HepG2 (cell line): Measurements from ENCODE around the gene LHPP. TPM values are rescaled to one million over a fixed set of nuclear protein-coding genes. Genes with fewer than 3 reads are reported as not detected.

Experiments
- ATAC-seq: fragments of 200-7000 bp; cut with Tn5 transposase; 3 replicates; pipeline ENCODE4 v1.9.1; 2020; ENCODE audit warnings: mild to moderate bottlenecking, moderate library complexity
- BruUV-seq: library from RNA; stranded (reverse); fragments of 400-500 nt; replicated peaks from 2 replicates; lab custom pipeline; 2021; lab: Mats Ljungman, UMichigan
- CTCF ChIA-PET: fragments of 300-600 bp; formaldehyde crosslinking; extraction: SDS; loops from one replicate; lab custom pipeline; 2021; ENCODE audit warnings: low total read pairs, inconsistent platforms, low intra/inter-chr PET ratio; lab: Yijun Ruan, JAX
- POLR2A ChIA-PET: fragments of 350-600 bp; sonication (Branson Sonifier 250); formaldehyde crosslinking; loops from one replicate; lab custom pipeline; 2020; ENCODE audit warnings: antibody characterized with exemption, inconsistent platforms; lab: Yijun Ruan, JAX
- DNase-seq: peaks from one replicate; pipeline ENCODE4 v3.0.0-alpha.2; 2015; ENCODE audit warnings: low spot score
- FAIRE-seq: peaks from 3 replicates; lab custom pipeline; 2011; peaks lifted over from hg19 to GRCh38; lab: Jason Lieb, UNC
- H2AFZ ChIP-seq: one replicate; pipeline ENCODE4 v1.6.1; 2011; ENCODE audit warnings: low read length, inconsistent platforms
- H3K27ac ChIP-seq: fragments of 300-600 bp; 3 replicates; pipeline ENCODE4 v1.8.0; 2011; ENCODE audit warnings: mixed run types, mild to moderate bottlenecking, mixed read lengths, low read length, inconsistent platforms; ENCODE audit not compliant: insufficient read depth; ENCODE audit errors: extremely low read length
- H3K27me3 ChIP-seq, 2 experiments: fragments of 200-600 bp in 1 of 2; 2 replicates in 1 of 2; 3 replicates in 1 of 2; pipeline versions ENCODE4 v1.6.0 to v1.8.0; 2011; ENCODE audit warnings: low read length in 2 of 2, mild to moderate bottlenecking in 2 of 2, moderate library complexity in 2 of 2, inconsistent platforms in 1 of 2; ENCODE audit not compliant: insufficient read depth in 2 of 2, control insufficient read depth in 1 of 2
- H3K36me3 ChIP-seq, 2 experiments: fragments of 200-600 bp in 1 of 2; replicated peaks in 1 of 2; 2 replicates in 1 of 2; 3 replicates in 1 of 2; pipeline versions ENCODE4 v1.5.1 to v1.8.0; 2011; ENCODE audit warnings: low read length in 2 of 2, inconsistent platforms in 1 of 2; ENCODE audit not compliant: insufficient read depth in 2 of 2, control insufficient read depth in 1 of 2
- H3K4me1 ChIP-seq: 2 replicates; pipeline ENCODE4 v1.5.1; 2012; ENCODE audit warnings: low read length, inconsistent platforms; ENCODE audit not compliant: insufficient read depth
- H3K4me2 ChIP-seq: 2 replicates; pipeline ENCODE4 v1.6.0; 2011; ENCODE audit warnings: low read depth, low read length, inconsistent platforms
- H3K4me3 ChIP-seq, 3 experiments: fragments of 200-600 bp in 1 of 3; sonication (generic), shearing (Covaris generic) in 1 of 3; replicated peaks in 1 of 3; 2 replicates each; pipeline ENCODE4 v1.5.1; 2011 to 2016; ENCODE audit warnings: low read length in 3 of 3, inconsistent platforms in 2 of 3, low read depth in 2 of 3, mild to moderate bottlenecking in 2 of 3, control low read depth in 1 of 3, mixed read lengths in 1 of 3; ENCODE audit not compliant: insufficient read depth in 1 of 3
- H3K79me2 ChIP-seq: one replicate; pipeline ENCODE4 v1.6.1; 2011; ENCODE audit warnings: low read length, inconsistent platforms; ENCODE audit not compliant: insufficient read depth
- H3K9ac ChIP-seq: 2 replicates; pipeline ENCODE4 v1.6.0; 2011; ENCODE audit warnings: mild to moderate bottlenecking, low read depth, low read length, inconsistent platforms; ENCODE audit not compliant: insufficient read depth
- H3K9me3 ChIP-seq: 2 replicates; pipeline ENCODE4 v1.5.1; 2012; ENCODE audit warnings: mild to moderate bottlenecking, low read length
- H4K20me1 ChIP-seq: 2 replicates; pipeline ENCODE4 v1.6.0; 2011; ENCODE audit warnings: inconsistent platforms, mild to moderate bottlenecking, low read length, moderate library complexity; ENCODE audit not compliant: insufficient read depth
- FOSL1 ChIP-seq: sonication (generic); formaldehyde crosslinking; IDR thresholded peaks from 2 replicates; pipeline ENCODE4 v1.9.0; 2021; ENCODE audit warnings: missing genetic modification reagents, borderline replicate concordance
- FOXA1 ChIP-seq, 2 experiments: fragments of 450-650 bp in 1 of 2; sonication (generic) in 1 of 2; formaldehyde crosslinking in 1 of 2; IDR thresholded peaks; 2 replicates each; pipeline versions ENCODE4 v1.4.0 to v1.6.1; 2016 to 2020; ENCODE audit warnings: missing genetic modification reagents in 1 of 2
- NFE2L2 ChIP-seq: fragments of 150-350 bp; IDR thresholded peaks from 2 replicates; pipeline ENCODE4 v1.6.1; 2014; ENCODE audit warnings: low read length
- NR2F1 ChIP-seq, 2 experiments: fragments of 450-650 bp in 1 of 2; formaldehyde crosslinking in 1 of 2; IDR thresholded peaks; 2 replicates each; pipeline versions ENCODE4 v1.5.0 to v1.6.1; 2016 to 2020; ENCODE audit warnings: mild to moderate bottlenecking in 1 of 2, missing compliant biosample characterization in 1 of 2, missing genetic modification reagents in 1 of 2, moderate library complexity in 1 of 2
- NRL ChIP-seq: sonication (generic); formaldehyde crosslinking; IDR thresholded peaks from 2 replicates; pipeline ENCODE4 v1.5.0; 2020; ENCODE audit warnings: missing genetic modification reagents, mild to moderate bottlenecking, moderate library complexity, borderline replicate concordance
- POLR2G ChIP-seq: fragments of 200-400 bp; formaldehyde crosslinking; IDR thresholded peaks from 2 replicates; pipeline ENCODE4 v1.6.1; 2018; ENCODE audit warnings: mild to moderate bottlenecking, low read depth, low read length, moderate library complexity
- RCOR2 ChIP-seq: IDR thresholded peaks from 2 replicates; pipeline ENCODE4 v1.6.1; 2016; ENCODE audit warnings: missing biosample characterization, missing genetic modification reagents
- ZBTB7B ChIP-seq: sonication (generic); formaldehyde crosslinking; IDR thresholded peaks from 2 replicates; pipeline ENCODE4 v1.4.0; 2020; ENCODE audit warnings: missing genetic modification reagents
- ZFP90 ChIP-seq: sonication (generic); formaldehyde crosslinking; IDR thresholded peaks from 2 replicates; pipeline ENCODE4 v1.8.0; 2022; ENCODE audit warnings: missing genetic modification reagents, mild to moderate bottlenecking, inconsistent platforms, borderline replicate concordance
- ZMYM3 ChIP-seq: sonication (generic); formaldehyde crosslinking; IDR thresholded peaks from 2 replicates; pipeline ENCODE4 v1.5.1; 2020; ENCODE audit warnings: mild to moderate bottlenecking, missing genetic modification reagents
- ZNF510 ChIP-seq: sonication (generic); formaldehyde crosslinking; IDR thresholded peaks from 2 replicates; pipeline ENCODE4 v1.4.0; 2020; ENCODE audit warnings: low read depth, mild to moderate bottlenecking, missing genetic modification reagents
- ZNF552 ChIP-seq: sonication (generic); formaldehyde crosslinking; IDR thresholded peaks from 2 replicates; pipeline ENCODE4 v1.9.0; 2022; ENCODE audit warnings: missing genetic modification reagents, mild to moderate bottlenecking, borderline replicate concordance
- ZNF790 ChIP-seq: sonication (generic); formaldehyde crosslinking; IDR thresholded peaks from 2 replicates; pipeline ENCODE4 v1.8.0; 2022; ENCODE audit warnings: missing genetic modification reagents, mild to moderate bottlenecking, borderline replicate concordance
- WGBS: methylation state at CpG from one replicate; pipeline ENCODE4 v1.1.6; 2017; ENCODE audit warnings: low lambda C conversion rate; 5-methylcytosine and 5-hydroxymethylcytosine counted together
- in situ Hi-C: cut with HindIII; loops from 2 replicates; pipeline ENCODE4 v1.10.0; 2017; ENCODE audit warnings: low pct_unique_long_range_greater_than_20kb; ENCODE audit not compliant: extremely low pct_ligation_motif_present
- intact Hi-C: fragments of 100-400 bp; cut with micrococcal nuclease; formaldehyde crosslinking; loops from one replicate; pipeline ENCODE4 v1.10.0; 2022; ENCODE audit not compliant: unreplicated experiment
- polyA plus RNA-seq, 8 experiments: library from polyadenylated mRNA; depleted of rRNA in 3 of 8; stranded (reverse) in 7 of 8; unstranded in 1 of 8; fragments of >200 nt; fragmentation: Illumina TruSeq in 4 of 8; extraction: Trizol in 4 of 8; gene quantifications; 2 replicates each; pipeline versions ENCODE4 v1.2.1 to v1.2.3, GENCODE V29; 2011 to 2016; ENCODE audit warnings: low read depth in 4 of 8, missing spikeins in 1 of 8, mixed read lengths in 1 of 8; ENCODE audit not compliant: insufficient read depth in 1 of 8
- total RNA-seq, 5 experiments: library from RNA; depleted of rRNA; stranded (reverse); fragments of >200 nt; fragmentation: Illumina TruSeq; extraction: Trizol; gene quantifications; 2 replicates each; pipeline ENCODE4 v1.2.3, GENCODE V29; 2016; ENCODE audit warnings: low read depth in 1 of 5
- TF ChIP-seq, protein P1 (sequence below): sonication (generic); formaldehyde crosslinking; IDR thresholded peaks from 2 replicates; pipeline ENCODE4 v1.5.1; 2020; ENCODE audit warnings: missing genetic modification reagents, mild to moderate bottlenecking, borderline replicate concordance
- TF ChIP-seq, protein P2 (sequence below): sonication (generic); formaldehyde crosslinking; IDR thresholded peaks from 2 replicates; pipeline ENCODE4; 2020; ENCODE audit warnings: missing genetic modification reagents, mild to moderate bottlenecking, borderline replicate concordance

Gene LHPP
- total and polyA plus RNA-seq, 2 of the 13 experiments (the other 11 are each of a cell fraction or from before 2014, with no cell fraction given), result 5.2 to 13.1 TPM

DNA sequence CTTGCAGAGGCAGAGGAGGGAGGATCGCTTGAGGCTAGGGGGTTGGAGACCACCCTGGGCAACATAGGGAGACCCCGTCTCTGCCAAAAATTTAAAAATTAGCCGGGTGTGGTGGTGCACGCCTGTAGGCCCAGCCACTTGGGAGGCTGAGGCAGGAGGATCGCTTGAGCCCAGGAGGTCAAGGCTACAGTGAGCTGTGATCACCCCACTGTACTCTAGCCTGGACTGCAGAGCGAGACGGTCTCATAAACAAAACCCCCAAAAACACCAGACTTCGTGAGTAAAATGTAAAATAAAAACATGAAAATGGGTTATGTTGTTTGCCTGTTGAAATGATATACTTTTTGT lies 699 bp downstream of the LHPP start (continued):
- TF ChIP-seq NR2F1 (CRISPR knock-in tag; IDR thresholded peaks at IDR 0.05) (peak in 1 of 2 experiments; percentile 31; a peak in 1 of 4 replicates), ZBTB7B (CRISPR knock-in tag) (0 out of 2 replicates have a peak, but pooled peaks have one; percentile 8), RCOR2 (CRISPR knock-in tag) (peak; percentile 64; the same call in 1 of the 2 replicates), ZMYM3 (CRISPR knock-in tag) (peak; percentile 96), ZNF790 (CRISPR knock-in tag) (no peak)
- TF ChIP-seq, protein P1, sequence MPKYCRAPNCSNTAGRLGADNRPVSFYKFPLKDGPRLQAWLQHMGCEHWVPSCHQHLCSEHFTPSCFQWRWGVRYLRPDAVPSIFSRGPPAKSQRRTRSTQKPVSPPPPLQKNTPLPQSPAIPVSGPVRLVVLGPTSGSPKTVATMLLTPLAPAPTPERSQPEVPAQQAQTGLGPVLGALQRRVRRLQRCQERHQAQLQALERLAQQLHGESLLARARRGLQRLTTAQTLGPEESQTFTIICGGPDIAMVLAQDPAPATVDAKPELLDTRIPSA (CRISPR knock-in tag), result 0 out of 2 replicates have a peak, but pooled peaks have one; percentile 32

DNA sequence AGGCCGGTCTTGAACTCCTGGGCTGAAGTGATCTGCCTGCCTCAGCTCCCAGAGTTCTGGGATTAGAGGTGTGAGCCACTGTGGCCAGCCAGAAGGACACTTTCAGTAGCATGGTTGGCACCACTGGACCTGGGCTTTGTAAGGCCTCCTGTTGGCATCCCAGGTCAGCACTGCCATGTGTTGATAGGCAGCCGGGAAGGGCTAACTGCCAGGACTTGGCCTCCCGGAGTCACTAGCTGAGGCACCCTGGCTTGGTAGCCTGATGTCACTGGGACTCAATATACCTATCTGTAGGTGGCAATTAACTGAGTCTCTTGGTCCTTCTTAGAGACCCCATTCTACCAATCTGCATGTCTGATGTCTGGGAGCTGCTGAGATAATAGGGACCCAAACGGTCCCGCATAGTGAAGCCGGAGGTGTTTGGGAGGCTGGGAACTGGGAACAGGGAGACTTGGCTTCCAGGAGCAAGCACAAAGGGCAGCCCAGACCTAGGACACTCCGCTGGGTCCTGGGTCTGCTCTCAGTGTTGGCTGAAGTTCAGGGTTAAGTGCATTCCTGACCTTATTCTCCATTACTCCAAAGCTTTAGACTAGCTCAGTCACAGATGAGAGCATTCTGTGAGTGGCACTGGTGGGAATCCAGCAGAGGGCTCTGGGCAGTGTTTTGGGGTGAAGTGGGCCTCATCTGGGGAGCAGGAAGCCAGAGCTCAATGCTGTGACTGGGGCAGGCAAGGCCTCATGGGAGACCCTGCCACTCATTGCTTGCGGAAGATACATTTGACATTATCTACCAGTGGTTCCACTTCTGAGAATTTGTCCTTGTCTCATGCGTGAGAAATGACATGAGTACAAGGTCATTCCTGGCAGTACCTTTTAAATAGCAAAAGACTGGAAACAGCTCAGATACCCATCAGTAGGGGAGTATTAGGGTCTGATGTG lies 2.7 kb downstream of the LHPP start:
- no TSS peak for BruUV-seq
- Histone ChIP-seq H3K4me1 (peaks cover 75% of the 10 kb centered on the region), H3K9me3 (no peaks in the 10 kb centered on the region), H3K9ac (no peak overlapping the region), H3K27ac (no peak overlapping the region), H3K36me3 (no peaks in the 10 kb centered on the region), H4K20me1 (0 out of 2 replicates have a peak, but pooled peaks cover 6% of the 10 kb centered on the region), H3K4me2 (peak overlapping the region; percentile 41), H3K4me3 (no peak overlapping the region), H3K27me3 (no peaks in the 10 kb centered on the region; a peak in 1 of 5 replicates), H2AFZ (no peak overlapping the region), H3K79me2 (no peaks in the 10 kb centered on the region)
- peak; percentile 63 for FAIRE-seq
- WGBS, result 40% methylated on average over 7 of the region's 9 CpGs
- ChIA-PET POLR2A (interaction anchor here (1.6 to 2.3 kb wide), 2 partner anchors 11 to 45 kb away, joined by 8 to 11 read pairs; partner anchors contain the start of gene OAT), CTCF (no interaction called here)
- DNase-seq, result no peak
- in situ Hi-C loops (loop anchor here (5.0 kb wide), 1 partner anchor 47 kb away; the partner anchor contains the start of gene OAT), intact Hi-C loops (no loop called here)
- peak; percentile 7; the same call in 2 of the 3 replicates for ATAC-seq
- 0 out of 4 replicates have a peak, but pooled peaks of 1 of the 2 experiments have one; percentile 21 for TF ChIP-seq NR2F1 (CRISPR knock-in tag; IDR thresholded peaks at IDR 0.05)
- TF ChIP-seq, protein P2, sequence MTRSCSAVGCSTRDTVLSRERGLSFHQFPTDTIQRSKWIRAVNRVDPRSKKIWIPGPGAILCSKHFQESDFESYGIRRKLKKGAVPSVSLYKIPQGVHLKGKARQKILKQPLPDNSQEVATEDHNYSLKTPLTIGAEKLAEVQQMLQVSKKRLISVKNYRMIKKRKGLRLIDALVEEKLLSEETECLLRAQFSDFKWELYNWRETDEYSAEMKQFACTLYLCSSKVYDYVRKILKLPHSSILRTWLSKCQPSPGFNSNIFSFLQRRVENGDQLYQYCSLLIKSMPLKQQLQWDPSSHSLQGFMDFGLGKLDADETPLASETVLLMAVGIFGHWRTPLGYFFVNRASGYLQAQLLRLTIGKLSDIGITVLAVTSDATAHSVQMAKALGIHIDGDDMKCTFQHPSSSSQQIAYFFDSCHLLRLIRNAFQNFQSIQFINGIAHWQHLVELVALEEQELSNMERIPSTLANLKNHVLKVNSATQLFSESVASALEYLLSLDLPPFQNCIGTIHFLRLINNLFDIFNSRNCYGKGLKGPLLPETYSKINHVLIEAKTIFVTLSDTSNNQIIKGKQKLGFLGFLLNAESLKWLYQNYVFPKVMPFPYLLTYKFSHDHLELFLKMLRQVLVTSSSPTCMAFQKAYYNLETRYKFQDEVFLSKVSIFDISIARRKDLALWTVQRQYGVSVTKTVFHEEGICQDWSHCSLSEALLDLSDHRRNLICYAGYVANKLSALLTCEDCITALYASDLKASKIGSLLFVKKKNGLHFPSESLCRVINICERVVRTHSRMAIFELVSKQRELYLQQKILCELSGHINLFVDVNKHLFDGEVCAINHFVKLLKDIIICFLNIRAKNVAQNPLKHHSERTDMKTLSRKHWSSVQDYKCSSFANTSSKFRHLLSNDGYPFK, result no peak
- no peak for TF ChIP-seq NRL (CRISPR knock-in tag)
- TF ChIP-seq ZNF552 (CRISPR knock-in tag), result no peak
- TF ChIP-seq POLR2G, result no peak
- no peak for TF ChIP-seq NFE2L2
- no peak for TF ChIP-seq FOXA1 (IDR thresholded peaks at IDR 0.05)
- TF ChIP-seq FOXA1 (CRISPR knock-in tag; IDR thresholded peaks at IDR 0.05), result no peak
- no peak for TF ChIP-seq ZNF510 (CRISPR knock-in tag)
- no peak for TF ChIP-seq FOSL1 (CRISPR knock-in tag)
- no peak for TF ChIP-seq ZFP90 (CRISPR knock-in tag)
